Activated CD4-positive, alpha-beta T cell treated with anti-CD3 and anti-CD28 coated beads, Interleukin-2, Interleukin-6, amounts not matched to agents 100 ng/mL and 50 ng/mL, durations not matched to agents 16 hours and 8 hours (primary cell): ENCODE data around the gene LCAT.

Experiments used
- DNase-seq: peaks from one replicate; pipeline ENCODE4 v3.0.0-alpha.2; 2020

The LCAT gene

GRCh38 chr16:67968400-67969253 is 24.7 kb upstream of the LCAT start, which contains the start of gene SLC12A4:
TSS of gene SLC12A4 (minus strand) at chr16:67968637. CDS start at chr16:67968553, 84 bp downstream.
- DNase-seq = peak; percentile 95

DNA sequence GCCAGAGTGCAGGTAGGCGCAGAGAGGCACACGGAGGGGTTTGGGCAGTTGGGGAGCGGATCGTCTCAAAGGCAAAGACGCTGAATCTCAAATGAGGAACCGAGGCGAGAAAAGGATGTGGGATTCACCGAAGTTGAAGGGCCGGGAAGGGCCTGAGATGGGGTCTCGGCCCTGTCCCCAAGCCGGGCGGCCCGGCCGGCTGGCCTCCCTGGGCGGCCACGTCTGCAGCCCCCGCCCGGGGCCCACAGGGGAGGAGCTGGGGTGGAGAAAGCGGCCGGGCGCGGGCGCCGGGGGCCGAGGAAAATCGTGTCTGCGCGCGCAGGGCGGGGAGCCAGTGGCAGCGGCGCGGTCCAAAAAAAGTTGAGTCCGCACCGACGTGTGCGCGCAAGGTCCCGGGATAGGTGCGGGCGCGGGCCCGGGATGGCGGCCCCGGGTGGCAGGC is 24.1 kb upstream of the LCAT start:
- DNase-seq = peak; percentile 47

DNA sequence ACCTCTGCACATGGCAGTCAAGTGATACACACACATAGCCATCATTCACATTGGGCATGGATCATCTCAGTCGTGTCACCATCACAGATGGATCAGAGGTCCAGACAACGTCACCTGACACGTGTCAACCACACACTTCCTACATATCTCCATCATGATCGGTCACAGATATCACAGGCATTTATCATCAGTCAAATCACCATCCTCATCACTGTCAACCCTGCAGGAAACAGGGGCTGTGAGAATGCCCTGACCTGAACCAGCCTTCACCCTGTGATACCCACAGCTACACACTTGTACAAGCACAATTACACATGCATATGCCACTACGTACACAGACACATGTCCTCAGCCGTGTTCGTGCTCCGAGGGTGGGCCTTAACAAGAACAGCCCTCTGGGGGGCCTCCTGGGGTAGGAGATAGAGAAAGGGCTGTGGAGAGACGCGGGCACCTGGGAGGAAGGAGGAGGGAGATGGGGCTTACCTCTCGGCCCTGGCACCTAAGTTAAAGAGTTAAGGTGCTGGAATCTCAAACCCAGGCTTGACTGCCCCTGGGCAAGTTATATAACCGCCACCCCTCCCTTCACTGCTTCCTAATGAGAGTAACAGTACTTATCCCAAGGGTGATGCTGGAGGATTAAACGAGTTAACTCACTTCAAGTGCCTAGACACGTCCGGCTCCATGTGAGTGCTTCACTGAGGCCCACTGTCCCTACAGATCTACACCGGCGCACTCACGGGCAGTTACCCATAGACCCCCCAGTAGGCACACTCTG is 23.4 kb upstream of the LCAT start:
- peak; percentile 60 for DNase-seq

DNA sequence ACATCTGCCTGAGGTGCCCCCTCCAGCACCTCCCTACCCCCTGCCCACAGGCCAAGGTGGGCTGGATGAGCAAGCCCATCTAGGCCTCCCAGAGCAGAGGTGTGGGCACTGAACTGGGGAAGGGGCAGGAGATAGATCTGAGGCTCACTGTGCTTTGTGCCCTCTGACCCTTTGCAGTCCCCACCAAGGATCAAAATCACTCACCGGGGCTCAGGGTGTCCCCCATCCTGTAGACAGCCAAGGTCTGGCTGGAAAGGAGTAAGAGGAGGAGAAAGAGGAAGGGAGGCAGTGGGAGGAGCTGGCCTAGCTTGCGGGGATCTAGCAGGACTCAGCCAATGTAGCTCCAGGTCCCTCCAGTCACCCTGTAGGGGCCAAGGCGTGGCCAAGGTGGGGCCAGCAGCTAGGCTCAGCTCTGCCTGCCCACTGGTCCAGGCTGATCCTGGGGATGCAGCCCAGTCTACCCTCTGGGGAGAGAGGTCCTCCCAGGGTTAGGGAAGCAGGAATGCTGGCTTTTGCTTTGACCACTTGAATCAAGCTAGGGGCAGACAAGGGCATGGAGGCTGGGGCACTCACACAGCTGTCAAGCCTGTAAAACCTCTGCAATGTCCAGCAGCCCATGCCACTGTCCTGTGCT is 22.7 kb upstream of the LCAT start:
- no peak for DNase-seq

- no peak for DNase-seq
These were observed 22.0 kb upstream of the LCAT start for GRCh38 chr16:67965668-67966548.

DNA sequence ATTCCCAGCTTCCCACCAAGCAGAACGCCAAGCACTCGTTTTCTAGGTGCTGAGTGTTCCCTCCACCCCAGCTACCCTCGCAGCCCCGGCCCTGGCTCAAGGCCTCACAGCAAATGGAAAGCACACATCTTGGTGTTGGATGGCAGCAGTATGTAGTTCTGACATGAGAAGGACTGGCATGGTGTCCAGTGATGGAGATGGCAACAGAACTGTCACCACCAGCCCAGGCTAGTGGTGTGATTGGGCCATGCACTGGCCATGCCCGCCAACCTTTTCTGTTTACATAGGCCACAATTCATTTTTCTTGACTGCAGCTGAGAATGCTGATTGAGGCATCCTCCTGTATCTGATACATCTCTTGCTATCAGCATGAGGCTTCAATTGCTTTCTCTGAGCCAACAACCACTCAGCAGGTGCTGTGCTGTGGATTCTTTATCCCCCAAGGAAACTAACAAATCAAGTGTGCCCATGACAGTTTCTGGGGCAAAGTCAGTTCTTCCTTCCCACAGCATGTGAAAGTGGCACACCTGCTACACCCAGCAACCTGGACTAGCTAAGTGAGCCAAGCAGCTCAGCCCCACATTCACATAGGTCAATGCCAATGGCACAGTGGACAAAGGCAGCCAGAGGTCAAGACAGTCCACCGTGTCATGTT is 20.7 kb upstream of the LCAT start:
- DNase-seq = no peak

DNA sequence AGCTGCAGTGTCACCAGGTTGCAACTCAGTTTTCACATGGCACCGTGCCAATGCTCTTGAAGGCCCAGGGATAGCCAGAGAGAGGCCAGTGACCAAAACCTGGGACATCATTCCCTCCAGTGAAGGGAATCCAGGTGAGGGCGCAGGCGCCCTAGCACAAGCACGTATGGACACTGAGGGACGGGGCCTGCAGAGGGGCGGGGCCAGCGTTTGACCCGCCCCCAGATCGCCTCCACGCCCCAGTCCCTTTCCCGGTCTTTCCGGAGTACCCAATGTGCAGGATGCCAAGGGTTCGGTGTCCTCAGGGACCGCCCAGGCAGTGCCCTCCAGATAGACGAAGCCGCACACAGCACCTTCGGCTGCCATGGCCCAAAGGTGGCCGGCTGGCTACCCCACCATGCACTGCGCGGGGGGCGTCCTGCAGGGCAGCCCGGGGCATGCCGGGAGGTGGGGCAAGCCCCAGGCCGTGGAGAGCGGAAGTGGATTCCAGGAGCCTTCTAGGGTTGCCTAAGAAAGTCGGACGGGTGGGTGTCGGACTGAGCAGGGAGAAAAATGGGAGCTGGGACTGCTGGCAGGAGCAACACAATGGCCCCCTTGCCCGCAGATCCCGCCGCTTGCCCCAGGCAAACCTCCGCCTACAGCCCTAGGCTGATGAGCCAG is 19.9 kb upstream of the LCAT start:
- no peak for DNase-seq

DNA sequence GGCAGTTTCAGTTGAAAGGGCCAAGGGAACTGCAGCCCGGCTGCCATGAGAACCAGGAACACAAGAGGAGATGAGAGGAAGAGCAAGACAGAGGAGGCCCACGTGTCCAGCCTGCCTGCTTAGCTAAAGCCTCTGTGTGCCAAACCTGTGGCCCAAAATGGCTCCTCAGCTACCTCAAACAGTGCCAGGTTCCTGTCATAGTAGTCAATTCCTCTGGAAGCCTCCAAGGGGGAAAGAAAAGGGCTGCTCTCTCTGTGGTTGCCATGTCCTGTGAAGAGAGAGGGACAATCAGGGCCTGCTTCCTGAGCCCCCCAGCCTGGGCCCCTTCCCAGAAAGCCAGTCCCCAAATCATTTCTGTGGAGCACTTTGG is 19.4 kb upstream of the LCAT start:
- no peak for DNase-seq

GRCh38 chr16:67962135-67962534 is 18.2 kb upstream of the LCAT start:
- DNase-seq = no peak

GRCh38 chr16:67961551-67961957 is 17.6 kb upstream of the LCAT start:
- no peak for DNase-seq

GRCh38 chr16:67959536-67960329 is 15.8 kb upstream of the LCAT start:
- no peak for DNase-seq

GRCh38 chr16:67957622-67958021 is 13.7 kb upstream of the LCAT start:
- no peak for DNase-seq

- no peak for DNase-seq
These were observed 10.7 kb upstream of the LCAT start for GRCh38 chr16:67954421-67955196.

DNA sequence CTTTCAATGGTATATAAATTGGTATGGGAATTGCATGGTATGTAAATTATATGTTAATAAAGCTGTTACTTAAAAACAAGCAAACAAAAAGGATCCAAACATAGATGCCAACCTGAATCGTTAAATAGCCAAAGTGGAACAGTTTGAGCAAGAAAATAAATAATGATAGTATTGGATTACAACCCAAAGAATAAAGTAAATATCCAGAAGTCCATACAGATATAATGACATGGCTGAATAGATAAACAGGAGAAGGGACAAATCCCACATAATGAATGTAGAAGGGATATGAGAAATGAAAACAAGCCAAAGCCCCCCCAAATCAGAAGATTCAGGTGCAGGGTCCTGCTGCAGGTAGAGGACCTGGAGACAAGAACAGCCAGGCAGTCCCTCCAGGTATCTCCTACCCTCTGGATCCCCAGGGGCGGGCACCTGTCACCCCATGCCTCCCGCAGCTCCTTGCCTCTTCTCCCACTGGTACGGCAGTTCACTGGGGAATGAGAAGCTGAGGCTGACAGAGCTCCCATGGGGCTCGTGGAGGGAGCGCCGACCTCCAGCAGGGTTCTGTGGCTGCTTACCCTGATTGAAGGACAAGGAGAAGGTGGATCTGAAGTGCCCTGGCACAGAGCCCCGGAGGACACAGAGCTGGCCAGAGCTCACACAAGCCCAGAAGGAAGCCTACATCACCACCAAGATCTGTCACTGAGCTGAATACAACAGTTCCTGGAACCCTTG is 9.9 kb upstream of the LCAT start:
- no peak for DNase-seq

GRCh38 chr16:67951485-67951884 is 7.6 kb upstream of the LCAT start:
- DNase-seq = no peak

- no peak for DNase-seq
These were observed 6.5 kb upstream of the LCAT start for GRCh38 chr16:67950335-67950843.

- no peak for DNase-seq
These were observed 5.7 kb upstream of the LCAT start for GRCh38 chr16:67949645-67950044.

GRCh38 chr16:67948015-67948414 is 4.1 kb upstream of the LCAT start:
- DNase-seq = no peak
